ENCODE measurements around the gene MPO. TPM values are rescaled to one million over a fixed set of nuclear protein-coding genes. Genes with fewer than 3 reads are reported as not detected.

MPO gene
- total and polyA plus RNA-seq, 9 of the 15 experiments (the other 6 are each of a cell fraction or from before 2014, with no cell fraction given) = 0.04 to 0.47 (median 0.39) TPM; not detected in 6

DNA sequence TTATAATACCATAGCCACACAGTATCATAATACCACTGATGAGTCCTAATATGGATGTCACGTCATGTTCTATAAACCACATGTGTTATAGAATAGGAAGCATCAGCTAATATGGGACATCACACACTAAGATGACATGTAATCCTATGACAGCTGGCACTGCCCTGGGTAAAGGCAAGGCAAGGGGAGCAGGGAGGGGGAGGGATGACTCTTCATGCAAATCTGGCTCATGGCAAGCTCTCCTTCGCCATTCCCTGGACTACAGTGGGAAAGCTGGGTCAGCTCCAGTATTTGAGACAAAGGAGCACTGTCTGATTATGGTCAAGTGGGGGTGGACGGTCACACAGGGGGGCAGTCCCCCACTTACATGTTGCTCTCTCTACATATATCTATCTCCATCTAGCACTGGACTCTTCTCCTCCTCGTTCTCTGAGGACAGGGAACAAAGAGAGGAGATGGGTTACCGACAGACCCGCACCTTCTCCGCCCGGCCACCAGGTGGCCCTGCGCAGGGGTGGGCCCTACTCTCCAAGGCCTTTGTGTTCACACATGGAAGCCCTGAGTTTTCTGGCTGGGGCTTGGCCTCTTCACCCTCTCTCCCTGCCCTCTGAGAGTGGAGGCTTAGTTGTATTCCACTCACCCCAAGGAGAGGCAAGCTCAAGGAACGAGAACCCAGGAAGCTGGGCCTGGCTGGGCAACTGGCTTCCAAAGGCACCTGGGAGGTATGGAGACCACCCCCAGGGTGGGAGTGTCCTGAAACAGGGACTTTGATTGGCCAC, 23.4 kb upstream of the MPO start (continued):
- TF ChIP-seq RBM15 (IDR thresholded peaks at IDR 0.05; ENCODE audit: insufficient read depth, low read length) = no peak
- 0 out of 2 replicates have a peak, but pooled peaks have one; percentile 19 for TF ChIP-seq ZBTB26 (CRISPR knock-in tag; IDR thresholded peaks at IDR 0.05)
- TF ChIP-seq TOE1 (IDR thresholded peaks at IDR 0.05; ENCODE audit: borderline replicate concordance) = no peak
- TF ChIP-seq TOE1 (CRISPR knock-in tag; IDR thresholded peaks at IDR 0.05; ENCODE audit: borderline replicate concordance, low read depth) = 0 out of 2 replicates have a peak, but pooled peaks have one; percentile 23
- peak; percentile 94 for TF ChIP-seq SMC3 (conservative IDR thresholded peaks at IDR 0.05; ENCODE audit: insufficient read depth, low read depth, low read length)
- TF ChIP-seq, protein P1, sequence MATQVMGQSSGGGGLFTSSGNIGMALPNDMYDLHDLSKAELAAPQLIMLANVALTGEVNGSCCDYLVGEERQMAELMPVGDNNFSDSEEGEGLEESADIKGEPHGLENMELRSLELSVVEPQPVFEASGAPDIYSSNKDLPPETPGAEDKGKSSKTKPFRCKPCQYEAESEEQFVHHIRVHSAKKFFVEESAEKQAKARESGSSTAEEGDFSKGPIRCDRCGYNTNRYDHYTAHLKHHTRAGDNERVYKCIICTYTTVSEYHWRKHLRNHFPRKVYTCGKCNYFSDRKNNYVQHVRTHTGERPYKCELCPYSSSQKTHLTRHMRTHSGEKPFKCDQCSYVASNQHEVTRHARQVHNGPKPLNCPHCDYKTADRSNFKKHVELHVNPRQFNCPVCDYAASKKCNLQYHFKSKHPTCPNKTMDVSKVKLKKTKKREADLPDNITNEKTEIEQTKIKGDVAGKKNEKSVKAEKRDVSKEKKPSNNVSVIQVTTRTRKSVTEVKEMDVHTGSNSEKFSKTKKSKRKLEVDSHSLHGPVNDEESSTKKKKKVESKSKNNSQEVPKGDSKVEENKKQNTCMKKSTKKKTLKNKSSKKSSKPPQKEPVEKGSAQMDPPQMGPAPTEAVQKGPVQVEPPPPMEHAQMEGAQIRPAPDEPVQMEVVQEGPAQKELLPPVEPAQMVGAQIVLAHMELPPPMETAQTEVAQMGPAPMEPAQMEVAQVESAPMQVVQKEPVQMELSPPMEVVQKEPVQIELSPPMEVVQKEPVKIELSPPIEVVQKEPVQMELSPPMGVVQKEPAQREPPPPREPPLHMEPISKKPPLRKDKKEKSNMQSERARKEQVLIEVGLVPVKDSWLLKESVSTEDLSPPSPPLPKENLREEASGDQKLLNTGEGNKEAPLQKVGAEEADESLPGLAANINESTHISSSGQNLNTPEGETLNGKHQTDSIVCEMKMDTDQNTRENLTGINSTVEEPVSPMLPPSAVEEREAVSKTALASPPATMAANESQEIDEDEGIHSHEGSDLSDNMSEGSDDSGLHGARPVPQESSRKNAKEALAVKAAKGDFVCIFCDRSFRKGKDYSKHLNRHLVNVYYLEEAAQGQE (IDR thresholded peaks at IDR 0.05; ENCODE audit: borderline replicate concordance) = peak; percentile 60; the same call in 1 of the 2 replicates
- TF ChIP-seq, protein P1 (CRISPR knock-in tag; IDR thresholded peaks at IDR 0.05; ENCODE audit: low read depth) = no peak
- TF ChIP-seq NR2F6 (CRISPR knock-in tag; IDR thresholded peaks at IDR 0.05) = no peak
- TF ChIP-seq ZFX (CRISPR knock-in tag; IDR thresholded peaks at IDR 0.05) = 0 out of 2 replicates have a peak, but pooled peaks have one; percentile 20
- TF ChIP-seq NFRKB (IDR thresholded peaks at IDR 0.05; ENCODE audit: low read depth) = no peak
- TF ChIP-seq, protein P2, sequence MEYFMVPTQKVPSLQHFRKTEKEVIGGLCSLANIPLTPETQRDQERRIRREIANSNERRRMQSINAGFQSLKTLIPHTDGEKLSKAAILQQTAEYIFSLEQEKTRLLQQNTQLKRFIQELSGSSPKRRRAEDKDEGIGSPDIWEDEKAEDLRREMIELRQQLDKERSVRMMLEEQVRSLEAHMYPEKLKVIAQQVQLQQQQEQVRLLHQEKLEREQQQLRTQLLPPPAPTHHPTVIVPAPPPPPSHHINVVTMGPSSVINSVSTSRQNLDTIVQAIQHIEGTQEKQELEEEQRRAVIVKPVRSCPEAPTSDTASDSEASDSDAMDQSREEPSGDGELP (CRISPR knock-in tag; IDR thresholded peaks at IDR 0.05; ENCODE audit: borderline replicate concordance) = peak; percentile 66
- TF ChIP-seq SUPT5H (IDR thresholded peaks at IDR 0.05) = no peak
- TF ChIP-seq PURB (CRISPR knock-in tag; IDR thresholded peaks at IDR 0.05; ENCODE audit: low read depth) = no peak
- 0 out of 2 replicates have a peak, but pooled peaks have one; percentile 26 for TF ChIP-seq ZBTB7A (IDR thresholded peaks at IDR 0.05; ENCODE audit: borderline replicate concordance, control insufficient read depth, low read depth, low read length)
- TF ChIP-seq, protein P3, sequence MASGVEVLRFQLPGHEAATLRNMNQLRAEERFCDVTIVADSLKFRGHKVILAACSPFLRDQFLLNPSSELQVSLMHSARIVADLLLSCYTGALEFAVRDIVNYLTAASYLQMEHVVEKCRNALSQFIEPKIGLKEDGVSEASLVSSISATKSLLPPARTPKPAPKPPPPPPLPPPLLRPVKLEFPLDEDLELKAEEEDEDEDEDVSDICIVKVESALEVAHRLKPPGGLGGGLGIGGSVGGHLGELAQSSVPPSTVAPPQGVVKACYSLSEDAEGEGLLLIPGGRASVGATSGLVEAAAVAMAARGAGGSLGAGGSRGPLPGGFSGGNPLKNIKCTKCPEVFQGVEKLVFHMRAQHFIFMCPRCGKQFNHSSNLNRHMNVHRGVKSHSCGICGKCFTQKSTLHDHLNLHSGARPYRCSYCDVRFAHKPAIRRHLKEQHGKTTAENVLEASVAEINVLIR (CRISPR knock-in tag; IDR thresholded peaks at IDR 0.05) = no peak
- peak; percentile 75 to 81 for TF ChIP-seq NRF1 (conservative IDR thresholded peaks at IDR 0.05 in 1 of 2, IDR thresholded peaks at IDR 0.05 in 1 of 2)
